ENCODE data around the gene CYP2R1.

GRCh38 chr11:14854057-14854456 lies 38.0 kb downstream of the CYP2R1 start:
- TF ChIP-seq CTCF (conservative IDR thresholded peaks at IDR 0.05; ENCODE audit: low read depth in 2 of 2) (no peak), ZNF114 (CRISPR knock-in tag; IDR thresholded peaks at IDR 0.05) (no peak), CREB1 (CRISPR knock-in tag; IDR thresholded peaks at IDR 0.05; ENCODE audit: low read depth) (no peak), NANOG (IDR thresholded peaks at IDR 0.05; ENCODE audit: borderline replicate concordance) (no peak)
